Measurements from ENCODE around the gene YBX1.

Gene YBX1

GRCh38 chr1:42740851-42741580 is 58.8 kb downstream of the YBX1 start:
- H3K27ac ChIP-seq: no peak overlapping the region
- TF ChIP-seq, protein P1, sequence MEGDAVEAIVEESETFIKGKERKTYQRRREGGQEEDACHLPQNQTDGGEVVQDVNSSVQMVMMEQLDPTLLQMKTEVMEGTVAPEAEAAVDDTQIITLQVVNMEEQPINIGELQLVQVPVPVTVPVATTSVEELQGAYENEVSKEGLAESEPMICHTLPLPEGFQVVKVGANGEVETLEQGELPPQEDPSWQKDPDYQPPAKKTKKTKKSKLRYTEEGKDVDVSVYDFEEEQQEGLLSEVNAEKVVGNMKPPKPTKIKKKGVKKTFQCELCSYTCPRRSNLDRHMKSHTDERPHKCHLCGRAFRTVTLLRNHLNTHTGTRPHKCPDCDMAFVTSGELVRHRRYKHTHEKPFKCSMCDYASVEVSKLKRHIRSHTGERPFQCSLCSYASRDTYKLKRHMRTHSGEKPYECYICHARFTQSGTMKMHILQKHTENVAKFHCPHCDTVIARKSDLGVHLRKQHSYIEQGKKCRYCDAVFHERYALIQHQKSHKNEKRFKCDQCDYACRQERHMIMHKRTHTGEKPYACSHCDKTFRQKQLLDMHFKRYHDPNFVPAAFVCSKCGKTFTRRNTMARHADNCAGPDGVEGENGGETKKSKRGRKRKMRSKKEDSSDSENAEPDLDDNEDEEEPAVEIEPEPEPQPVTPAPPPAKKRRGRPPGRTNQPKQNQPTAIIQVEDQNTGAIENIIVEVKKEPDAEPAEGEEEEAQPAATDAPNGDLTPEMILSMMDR (conservative IDR thresholded peaks at IDR 0.05): no peak

GRCh38 chr1:42741706-42742105 is 59.5 kb downstream of the YBX1 start:
- no peak overlapping the region for H3K27ac ChIP-seq
- TF ChIP-seq, protein P1 (conservative IDR thresholded peaks at IDR 0.05): no peak

DNA sequence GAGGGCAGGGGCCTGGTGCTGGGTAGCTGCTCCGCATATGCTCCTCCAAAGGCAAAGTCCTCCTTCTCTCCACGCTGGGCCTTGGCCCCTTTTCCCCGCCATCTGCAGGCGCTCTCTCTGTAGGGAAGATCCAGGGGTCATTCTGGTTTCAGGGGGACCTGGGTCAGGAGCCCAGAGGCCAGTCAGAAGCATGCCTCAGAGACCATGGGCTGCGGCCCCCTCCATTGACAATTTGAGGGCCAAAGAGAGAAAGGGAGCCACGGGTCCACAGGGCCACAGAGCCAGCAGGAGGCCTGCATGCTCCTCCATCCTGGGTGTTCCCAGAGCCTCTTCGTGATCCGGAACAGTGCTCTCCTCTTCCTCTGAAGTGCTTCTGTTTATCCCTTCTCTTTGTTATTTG is 59.9 kb downstream of the YBX1 start:
- no peak overlapping the region for H3K27ac ChIP-seq
- TF ChIP-seq, protein P1 (conservative IDR thresholded peaks at IDR 0.05): no peak

DNA sequence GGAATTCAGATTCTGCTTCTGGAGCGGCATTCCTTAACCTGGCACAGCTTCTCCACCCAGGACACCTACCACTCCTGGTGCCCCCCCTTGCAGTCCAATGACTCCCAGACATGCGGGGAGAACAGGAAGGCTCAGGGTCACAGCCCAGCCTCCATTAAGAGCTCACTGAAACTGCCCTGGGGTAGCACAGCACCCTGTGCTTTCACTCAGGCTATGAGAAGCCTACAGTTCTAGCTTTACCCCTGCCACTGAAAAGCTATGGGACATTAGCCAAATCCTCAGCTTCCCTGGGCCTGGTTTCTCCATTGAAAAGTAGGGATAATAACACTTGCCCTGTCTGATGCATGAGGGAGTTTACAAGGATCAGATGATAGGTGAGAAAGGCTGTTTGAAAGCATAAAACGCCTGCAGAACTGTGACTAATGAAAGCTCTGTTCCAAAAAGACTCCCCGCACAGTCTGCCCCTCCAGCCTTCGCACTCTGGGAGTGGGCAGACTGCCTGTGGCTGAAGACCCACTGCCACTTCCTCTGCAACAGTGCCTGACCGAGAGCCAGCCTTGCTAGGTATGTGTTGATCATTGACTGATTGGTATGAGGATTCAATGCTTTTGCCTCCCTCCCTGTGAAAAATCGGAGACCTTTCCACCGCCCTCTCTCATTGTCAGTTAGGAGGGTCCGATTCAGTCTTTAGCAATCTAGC is 60.5 kb downstream of the YBX1 start:
- TF ChIP-seq, protein P1 (conservative IDR thresholded peaks at IDR 0.05): no peak
- H3K27ac ChIP-seq: no peak overlapping the region

GRCh38 chr1:42743317-42744147 is 61.3 kb downstream of the YBX1 start:
- no peak overlapping the region for H3K27ac ChIP-seq
- TF ChIP-seq, protein P1 (conservative IDR thresholded peaks at IDR 0.05): no peak

- TF ChIP-seq, protein P1 (conservative IDR thresholded peaks at IDR 0.05): no peak
- H3K27ac ChIP-seq: no peak overlapping the region
These were observed 61.9 kb downstream of the YBX1 start for GRCh38 chr1:42744148-42744413.

DNA sequence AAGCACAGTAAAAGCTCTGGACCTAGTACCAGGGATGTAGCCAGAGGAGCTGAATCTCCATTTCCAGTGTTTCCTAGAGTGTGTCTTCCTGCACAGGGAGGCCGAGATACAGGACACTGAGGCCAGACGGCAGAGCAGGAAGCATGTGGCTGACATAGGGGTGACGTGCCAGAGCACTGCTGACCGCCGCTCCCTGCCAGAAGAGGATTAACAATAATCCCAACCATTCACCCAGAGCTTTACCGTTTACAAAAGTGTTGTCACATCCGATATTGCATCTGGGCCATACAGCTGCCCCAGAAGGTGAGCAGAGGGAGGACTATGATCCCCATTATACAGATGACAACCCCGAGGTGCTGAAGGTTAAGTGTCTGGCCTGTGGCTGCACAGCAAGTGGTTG is 63.6 kb downstream of the YBX1 start:
- H3K27ac ChIP-seq: no peak overlapping the region
- TF ChIP-seq, protein P1 (conservative IDR thresholded peaks at IDR 0.05): no peak
